ENCODE measurements around the gene SLC15A4.

SLC15A4 gene

DNA sequence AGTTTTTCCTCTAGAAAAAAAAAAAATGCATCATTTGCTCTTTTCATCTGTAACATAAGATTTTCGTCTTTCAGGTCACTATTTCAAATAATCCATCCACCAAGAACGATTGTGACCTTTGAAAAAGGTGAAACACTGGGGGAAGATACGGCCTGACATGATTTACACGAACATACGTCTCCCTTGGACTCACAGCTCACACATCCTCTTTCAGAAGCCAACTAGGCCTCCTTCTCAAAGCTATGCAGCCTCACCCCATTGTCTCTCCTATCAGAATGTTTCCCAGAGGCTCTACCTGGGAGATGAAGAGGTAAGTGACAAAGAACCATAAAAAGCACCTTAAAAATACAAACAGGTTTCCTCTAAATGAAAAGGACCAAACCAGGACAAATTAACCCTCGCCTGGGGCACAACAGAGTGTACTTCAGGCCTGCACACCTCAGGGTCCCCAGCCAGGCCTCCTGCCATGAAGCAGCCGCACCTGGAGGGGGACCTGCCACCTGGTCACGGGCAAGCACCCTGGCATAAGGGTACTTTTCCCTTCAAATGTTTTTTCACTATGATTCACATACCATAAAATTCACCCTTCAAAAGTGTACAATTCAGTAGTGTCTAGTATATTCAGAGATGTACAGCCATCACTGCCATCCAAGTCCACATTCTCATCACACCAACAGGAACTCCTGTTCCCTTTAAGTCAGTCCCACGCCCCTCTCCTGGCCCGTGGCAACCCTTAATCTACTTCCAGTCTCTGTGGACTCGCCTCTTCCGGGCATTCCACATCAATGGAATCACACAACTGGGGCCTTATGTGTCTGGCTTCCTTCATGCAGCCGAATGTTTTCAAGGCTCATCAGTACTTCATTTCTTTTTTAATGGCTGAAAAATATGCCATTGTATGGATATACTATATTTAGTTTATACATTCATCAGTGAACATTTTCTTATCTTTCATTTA lies 5.4 kb downstream of the SLC15A4 start:
- TF ChIP-seq, protein P1, sequence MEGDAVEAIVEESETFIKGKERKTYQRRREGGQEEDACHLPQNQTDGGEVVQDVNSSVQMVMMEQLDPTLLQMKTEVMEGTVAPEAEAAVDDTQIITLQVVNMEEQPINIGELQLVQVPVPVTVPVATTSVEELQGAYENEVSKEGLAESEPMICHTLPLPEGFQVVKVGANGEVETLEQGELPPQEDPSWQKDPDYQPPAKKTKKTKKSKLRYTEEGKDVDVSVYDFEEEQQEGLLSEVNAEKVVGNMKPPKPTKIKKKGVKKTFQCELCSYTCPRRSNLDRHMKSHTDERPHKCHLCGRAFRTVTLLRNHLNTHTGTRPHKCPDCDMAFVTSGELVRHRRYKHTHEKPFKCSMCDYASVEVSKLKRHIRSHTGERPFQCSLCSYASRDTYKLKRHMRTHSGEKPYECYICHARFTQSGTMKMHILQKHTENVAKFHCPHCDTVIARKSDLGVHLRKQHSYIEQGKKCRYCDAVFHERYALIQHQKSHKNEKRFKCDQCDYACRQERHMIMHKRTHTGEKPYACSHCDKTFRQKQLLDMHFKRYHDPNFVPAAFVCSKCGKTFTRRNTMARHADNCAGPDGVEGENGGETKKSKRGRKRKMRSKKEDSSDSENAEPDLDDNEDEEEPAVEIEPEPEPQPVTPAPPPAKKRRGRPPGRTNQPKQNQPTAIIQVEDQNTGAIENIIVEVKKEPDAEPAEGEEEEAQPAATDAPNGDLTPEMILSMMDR (IDR thresholded peaks at IDR 0.05; ENCODE audit: insufficient read depth, low read length, poor library complexity, severe bottlenecking): no peak
- Histone ChIP-seq H3K27me3 (replicated peaks; ENCODE audit: control insufficient read depth, insufficient read depth, low read length) (no peaks in the 10 kb centered on the region), H3K4me3 (replicated peaks; ENCODE audit: low read depth, low read length) (peak overlapping the region; percentile 31), H3K36me3 (ENCODE audit: control insufficient read depth, insufficient read depth, low read length) (peaks cover 6% of the 10 kb centered on the region)
- no peak for DNase-seq (ENCODE audit: extremely low read depth, insufficient read length)

DNA sequence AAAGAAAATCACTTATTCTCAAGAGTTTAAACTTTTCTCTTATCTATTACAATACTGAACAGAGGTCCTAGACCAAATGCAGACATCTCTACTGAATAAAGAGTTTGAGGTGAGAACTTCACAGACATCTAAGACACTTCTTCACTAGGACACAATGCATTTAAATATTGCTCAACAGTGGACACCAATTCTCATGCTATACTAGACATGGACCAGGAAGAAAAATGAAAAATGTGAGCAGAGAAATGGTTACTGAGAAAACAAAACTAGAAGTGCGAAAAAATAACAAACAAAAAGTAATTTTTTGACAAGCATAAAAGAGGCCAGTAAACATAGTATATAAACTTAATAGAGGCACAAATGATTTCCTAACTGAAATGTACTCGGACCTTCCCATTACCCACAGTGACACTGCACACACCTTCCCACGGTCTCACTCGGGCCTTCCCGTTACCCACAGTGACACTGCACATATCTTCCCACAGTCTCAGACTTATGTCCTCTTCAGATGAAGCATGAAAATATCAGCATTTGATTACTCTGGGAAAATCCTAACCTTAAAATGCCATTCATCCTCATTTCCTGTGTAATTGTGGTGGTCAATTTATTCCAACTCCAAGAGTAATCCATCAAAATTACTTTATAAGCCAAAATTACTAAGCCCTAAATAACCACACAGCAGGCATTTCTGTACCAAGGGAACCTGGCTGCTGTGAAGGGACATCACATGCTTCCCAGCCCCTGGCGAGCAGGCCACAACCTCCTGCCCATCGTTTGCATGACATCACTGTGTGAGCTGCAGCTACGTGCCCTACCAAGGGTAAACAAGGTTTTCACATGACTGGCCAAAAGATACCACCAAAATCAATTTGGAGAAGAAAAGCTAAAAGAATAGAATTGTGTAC lies 6.4 kb downstream of the SLC15A4 start:
- H3K4me3 ChIP-seq (replicated peaks; ENCODE audit: low read depth, low read length): 0 out of 2 replicates have a peak overlapping the region, but pooled peaks have one; percentile 4
- H3K36me3 ChIP-seq (ENCODE audit: control insufficient read depth, insufficient read depth, low read length): peaks cover 6% of the 10 kb centered on the region
- DNase-seq (ENCODE audit: extremely low read depth, insufficient read length): no peak
- no peaks in the 10 kb centered on the region for H3K27me3 ChIP-seq (replicated peaks; ENCODE audit: control insufficient read depth, insufficient read depth, low read length)
- TF ChIP-seq, protein P1 (IDR thresholded peaks at IDR 0.05; ENCODE audit: insufficient read depth, low read length, poor library complexity, severe bottlenecking): no peak

DNA sequence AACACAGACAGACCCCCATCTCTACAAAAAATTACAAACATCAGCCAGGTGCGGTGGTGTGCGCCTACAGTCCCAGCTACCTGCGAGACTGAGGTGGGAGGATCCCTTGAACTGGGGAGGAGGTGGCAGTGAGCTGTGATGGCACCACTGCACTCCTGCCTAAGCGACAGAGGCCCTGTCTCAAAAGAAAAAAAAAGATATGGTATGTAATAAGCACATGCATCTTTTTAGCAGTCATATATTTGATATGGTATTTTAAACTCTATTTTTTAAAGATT lies 7.2 kb downstream of the SLC15A4 start:
- Histone ChIP-seq H3K4me3 (replicated peaks; ENCODE audit: low read depth, low read length) (peak overlapping the region; percentile 4; the same call in 1 of the 2 replicates), H3K36me3 (ENCODE audit: control insufficient read depth, insufficient read depth, low read length) (peaks cover 6% of the 10 kb centered on the region)
- TF ChIP-seq, protein P1 (IDR thresholded peaks at IDR 0.05; ENCODE audit: insufficient read depth, low read length, poor library complexity, severe bottlenecking): no peak

DNA sequence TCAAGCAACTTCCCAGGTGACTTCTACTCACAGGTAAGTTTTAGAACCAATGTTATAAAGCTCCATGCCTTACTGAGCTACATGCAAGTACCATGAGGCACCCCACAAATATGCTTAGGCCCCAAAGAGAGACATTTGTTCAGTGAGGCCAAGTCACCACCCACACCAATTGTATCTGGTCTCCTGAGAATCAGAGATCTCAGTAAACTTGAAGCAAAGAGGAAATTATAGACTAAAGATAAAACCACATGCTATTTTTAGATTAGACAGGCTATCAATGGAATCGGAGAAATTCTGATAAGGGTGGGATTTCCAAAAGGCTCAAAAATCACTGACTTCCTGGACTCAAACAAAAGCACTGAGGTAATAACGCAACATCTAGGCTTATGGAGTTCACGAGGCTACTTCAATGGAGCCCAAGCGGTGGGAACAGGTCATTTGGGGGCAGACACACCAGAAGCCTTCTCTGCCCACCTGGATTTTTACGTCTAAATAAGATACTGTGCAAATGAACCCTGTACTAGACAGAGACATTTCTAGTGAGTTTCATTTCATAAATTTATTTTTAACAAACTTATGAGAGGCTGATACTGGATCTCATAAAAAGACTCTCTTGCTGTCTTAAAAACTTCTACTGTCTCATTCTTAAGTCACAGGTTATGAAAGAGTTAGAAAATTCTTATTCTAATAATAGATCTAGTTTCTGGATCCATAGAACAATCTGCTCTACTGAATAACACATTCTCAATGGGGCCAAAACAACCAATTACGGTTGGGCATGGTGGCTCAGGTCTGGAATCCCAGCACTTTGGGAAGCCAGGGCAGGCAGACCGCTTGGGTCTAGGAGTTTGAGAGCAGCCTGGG lies 7.7 kb downstream of the SLC15A4 start:
- Histone ChIP-seq H3K36me3 (ENCODE audit: control insufficient read depth, insufficient read depth, low read length) (peaks cover 6% of the 10 kb centered on the region), H3K27me3 (replicated peaks; ENCODE audit: control insufficient read depth, insufficient read depth, low read length) (no peaks in the 10 kb centered on the region), H3K4me3 (replicated peaks; ENCODE audit: low read depth, low read length) (peak overlapping the region; percentile 22; the same call in 1 of the 2 replicates)
- DNase-seq (ENCODE audit: extremely low read depth, insufficient read length): no peak
- TF ChIP-seq, protein P1 (IDR thresholded peaks at IDR 0.05; ENCODE audit: insufficient read depth, low read length, poor library complexity, severe bottlenecking): no peak

More for the DNA sequence above, 7.2 kb downstream of the SLC15A4 start:
- H3K27me3 ChIP-seq (replicated peaks; ENCODE audit: control insufficient read depth, insufficient read depth, low read length): no peaks in the 10 kb centered on the region
- DNase-seq (ENCODE audit: extremely low read depth, insufficient read length): no peak
